ENCODE results near the gene MARCHF2. TPM values are rescaled to one million over a fixed set of nuclear protein-coding genes. Genes with fewer than 3 reads are reported as not detected.

Gene MARCHF2
- total RNA-seq, 4 donors from 2014 or later = 53.5 to 110 (median 60.8) TPM

GRCh38 chr19:8481201-8481600, 68.1 kb downstream of the MARCHF2 start:
- WGBS, 2 donors = 42 to 52% methylated on average over 11 of the region's 11 CpGs
- intact Hi-C loops (cut with DNase I; ENCODE audit: low total_unique reads) = no loop called here
- DNase-seq (ENCODE audit: low spot score in 2 of 2) = no peak
- no peak overlapping the region for H3K4me3 ChIP-seq (ENCODE audit: low read depth, poor library complexity, severe bottlenecking)
- TF ChIP-seq POLR2A (IDR thresholded peaks at IDR 0.05) (no peak), CTCF (IDR thresholded peaks at IDR 0.05) (no peak)

GRCh38 chr19:8481616-8482015, 68.5 kb downstream of the MARCHF2 start:
- WGBS, 2 donors = 39 to 45% methylated on average over 6 of the region's 6 CpGs
- intact Hi-C loops (cut with DNase I; ENCODE audit: low total_unique reads) = no loop called here
- no peak for TF ChIP-seq POLR2A (IDR thresholded peaks at IDR 0.05)
- no peak for TF ChIP-seq CTCF (IDR thresholded peaks at IDR 0.05)
- no peak for DNase-seq (ENCODE audit: low spot score in 2 of 2)
- H3K4me3 ChIP-seq (ENCODE audit: low read depth, poor library complexity, severe bottlenecking) = no peak overlapping the region

GRCh38 chr19:8482696-8483095, 69.6 kb downstream of the MARCHF2 start:
- no peak for DNase-seq (ENCODE audit: low spot score in 2 of 2)
- intact Hi-C loops (cut with DNase I; ENCODE audit: low total_unique reads) = no loop called here
- TF ChIP-seq CTCF (IDR thresholded peaks at IDR 0.05) (no peak), POLR2A (IDR thresholded peaks at IDR 0.05) (no peak)
- 85 to 92% methylated on average over 11 of the region's 11 CpGs for WGBS, 2 donors
- H3K4me3 ChIP-seq (ENCODE audit: low read depth, poor library complexity, severe bottlenecking) = no peak overlapping the region

- intact Hi-C loops (cut with DNase I; ENCODE audit: low total_unique reads) = no loop called here
Measured at GRCh38 chr19:8483165-8483564, 70.1 kb downstream of the MARCHF2 start.

GRCh38 chr19:8484331-8484894, 71.3 kb downstream of the MARCHF2 start:
- intact Hi-C loops (cut with DNase I; ENCODE audit: low total_unique reads) = no loop called here
- TF ChIP-seq POLR2A (IDR thresholded peaks at IDR 0.05) (no peak), CTCF (IDR thresholded peaks at IDR 0.05) (no peak)
- peak in 1 of 2 donors; percentile 68 for DNase-seq (ENCODE audit: low spot score in 2 of 2)
- no peak overlapping the region for H3K4me3 ChIP-seq (ENCODE audit: low read depth, poor library complexity, severe bottlenecking)
- 72 to 87% methylated on average over 17 to 18 of the region's 18 CpGs for WGBS, 2 donors

More at GRCh38 chr19:8483165-8483564, 70.1 kb downstream of the MARCHF2 start:
- 87 to 92% methylated on average over 8 of the region's 8 CpGs for WGBS, 2 donors
- TF ChIP-seq POLR2A (IDR thresholded peaks at IDR 0.05) (no peak), CTCF (IDR thresholded peaks at IDR 0.05) (no peak)
- no peak overlapping the region for H3K4me3 ChIP-seq (ENCODE audit: low read depth, poor library complexity, severe bottlenecking)
- no peak for DNase-seq (ENCODE audit: low spot score in 2 of 2)

All from lower leg skin (tissue), 4 donors.